GM19239 (cell line): ENCODE data around the gene SMAD2.

ENCODE experiments used
- DNase-seq: peaks from one replicate; pipeline ENCODE4 v3.0.0; 2011; ENCODE audit warnings: low spot score; ENCODE audit not compliant: insufficient read length
- FAIRE-seq: peaks from 2 replicates; lab custom pipeline; 2011; peaks lifted over from hg19 to GRCh38; lab: Jason Lieb, UNC

The SMAD2 gene

GRCh38 chr18:47899107-47899840, 31.2 kb downstream of the SMAD2 start:
- peak; percentile 39 for FAIRE-seq
- no peak for DNase-seq

- FAIRE-seq = no peak
Measured at GRCh38 chr18:47898696-47899095, 31.8 kb downstream of the SMAD2 start.

GRCh38 chr18:47898055-47898454, 32.4 kb downstream of the SMAD2 start:
- DNase-seq (no peak), FAIRE-seq (peak; percentile 18)

More at GRCh38 chr18:47898696-47899095, 31.8 kb downstream of the SMAD2 start:
- no peak for DNase-seq

GRCh38 chr18:47895565-47896250, 34.8 kb downstream of the SMAD2 start:
- no peak for FAIRE-seq

GRCh38 chr18:47893939-47894699, 36.3 kb downstream of the SMAD2 start:
- no peak for FAIRE-seq

More at GRCh38 chr18:47895565-47896250, 34.8 kb downstream of the SMAD2 start:
- no peak for DNase-seq

GRCh38 chr18:47893047-47893446, 37.4 kb downstream of the SMAD2 start:
- FAIRE-seq = no peak
- no peak for DNase-seq

More at GRCh38 chr18:47893939-47894699, 36.3 kb downstream of the SMAD2 start:
- no peak for DNase-seq

GRCh38 chr18:47888156-47888555, 42.3 kb downstream of the SMAD2 start:
- DNase-seq (no peak), FAIRE-seq (peak; percentile 76)

GRCh38 chr18:47887227-47887626, 43.2 kb downstream of the SMAD2 start:
- no peak for FAIRE-seq
- DNase-seq = no peak

GRCh38 chr18:47883771-47884413, 46.6 kb downstream of the SMAD2 start:
- FAIRE-seq (no peak), DNase-seq (no peak)

- DNase-seq (no peak), FAIRE-seq (no peak)
Measured at GRCh38 chr18:47882641-47883040, 47.8 kb downstream of the SMAD2 start.

- FAIRE-seq = no peak
- DNase-seq = no peak
Measured at GRCh38 chr18:47881752-47882455, 48.6 kb downstream of the SMAD2 start.

GRCh38 chr18:47881042-47881441, 49.4 kb downstream of the SMAD2 start:
- FAIRE-seq (no peak), DNase-seq (no peak)

- DNase-seq (no peak), FAIRE-seq (no peak)
Measured at GRCh38 chr18:47877892-47878291, 52.6 kb downstream of the SMAD2 start.

GRCh38 chr18:47876813-47877212, 53.6 kb downstream of the SMAD2 start:
- DNase-seq (no peak), FAIRE-seq (peak; percentile 58)

- FAIRE-seq (peak; percentile 71), DNase-seq (no peak)
Measured at GRCh38 chr18:47873625-47874024, 56.8 kb downstream of the SMAD2 start.

- FAIRE-seq (no peak), DNase-seq (no peak)
Measured at GRCh38 chr18:47872426-47872825, 58.0 kb downstream of the SMAD2 start.

- peak; percentile 48 for FAIRE-seq
- no peak for DNase-seq
Measured at GRCh38 chr18:47871288-47871687, 59.2 kb downstream of the SMAD2 start.

- DNase-seq = no peak
- no peak for FAIRE-seq
Measured at GRCh38 chr18:47870605-47871004, 59.9 kb downstream of the SMAD2 start.

- DNase-seq = no peak
Measured at GRCh38 chr18:47868744-47869143, 61.7 kb downstream of the SMAD2 start.

GRCh38 chr18:47865183-47865582, 65.3 kb downstream of the SMAD2 start:
- FAIRE-seq (no peak), DNase-seq (no peak)

More at GRCh38 chr18:47868744-47869143, 61.7 kb downstream of the SMAD2 start:
- no peak for FAIRE-seq
